AG09319 (cell line): ENCODE data around the gene CR2.

ENCODE experiments used
- DNase-seq: peaks from one replicate; pipeline ENCODE4 v3.0.0-alpha.2; 2010; ENCODE audit warnings: low read depth; ENCODE audit errors: extremely low read depth
- TF ChIP-seq, protein P1 (sequence below): IDR thresholded peaks from 2 replicates; pipeline ENCODE4 v1.5.1; 2011; ENCODE audit warnings: low read depth, mild to moderate bottlenecking, inconsistent platforms, low read length, moderate library complexity

Gene CR2

DNA sequence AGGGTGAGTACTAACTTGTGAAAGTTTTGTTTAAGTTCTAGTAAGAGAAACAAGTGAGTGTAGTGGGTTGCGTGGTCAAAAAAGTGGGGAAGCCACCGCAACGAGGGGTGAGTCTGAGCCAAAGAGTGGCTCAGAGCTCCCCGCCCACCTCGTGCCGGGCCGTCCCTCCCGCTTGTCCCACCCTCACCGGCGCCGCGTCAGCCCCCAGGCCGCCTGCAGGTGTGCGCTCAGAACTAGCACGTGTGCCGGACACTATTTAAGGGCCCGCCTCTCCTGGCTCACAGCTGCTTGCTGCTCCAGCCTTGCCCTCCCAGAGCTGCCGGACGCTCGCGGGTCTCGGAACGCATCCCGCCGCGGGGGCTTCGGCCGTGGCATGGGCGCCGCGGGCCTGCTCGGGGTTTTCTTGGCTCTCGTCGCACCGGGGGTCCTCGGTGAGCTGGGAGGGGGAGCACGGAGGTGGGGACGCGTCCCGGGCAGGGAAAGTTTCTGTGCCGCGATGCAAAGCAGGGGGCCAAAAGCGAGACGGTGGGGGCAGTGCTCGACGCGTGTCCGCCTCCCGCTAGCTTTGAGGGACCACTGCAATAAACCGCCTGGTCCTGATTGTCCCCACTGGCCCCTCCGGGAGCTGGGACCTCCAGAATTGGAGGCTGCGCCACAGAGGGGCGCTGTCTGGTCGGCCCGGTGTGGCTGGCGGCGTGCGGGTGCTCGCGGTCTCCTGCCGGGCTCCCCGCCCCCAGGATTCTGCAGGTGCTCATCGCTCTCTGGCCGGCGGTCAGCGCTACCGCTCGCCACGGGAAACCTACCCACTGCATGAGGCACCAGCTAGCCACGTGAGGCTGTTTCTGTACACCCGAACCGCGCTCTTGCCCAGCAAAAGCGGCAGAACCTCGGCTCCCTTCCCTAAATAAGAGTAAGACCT, at the start of gene CR2:
TSS of gene CR2 (plus strand) at position 283 of the 919 bp plus-strand sequence. CDS start at position 374, 91 bp downstream.
- no peak for DNase-seq
- TF ChIP-seq, protein P1, sequence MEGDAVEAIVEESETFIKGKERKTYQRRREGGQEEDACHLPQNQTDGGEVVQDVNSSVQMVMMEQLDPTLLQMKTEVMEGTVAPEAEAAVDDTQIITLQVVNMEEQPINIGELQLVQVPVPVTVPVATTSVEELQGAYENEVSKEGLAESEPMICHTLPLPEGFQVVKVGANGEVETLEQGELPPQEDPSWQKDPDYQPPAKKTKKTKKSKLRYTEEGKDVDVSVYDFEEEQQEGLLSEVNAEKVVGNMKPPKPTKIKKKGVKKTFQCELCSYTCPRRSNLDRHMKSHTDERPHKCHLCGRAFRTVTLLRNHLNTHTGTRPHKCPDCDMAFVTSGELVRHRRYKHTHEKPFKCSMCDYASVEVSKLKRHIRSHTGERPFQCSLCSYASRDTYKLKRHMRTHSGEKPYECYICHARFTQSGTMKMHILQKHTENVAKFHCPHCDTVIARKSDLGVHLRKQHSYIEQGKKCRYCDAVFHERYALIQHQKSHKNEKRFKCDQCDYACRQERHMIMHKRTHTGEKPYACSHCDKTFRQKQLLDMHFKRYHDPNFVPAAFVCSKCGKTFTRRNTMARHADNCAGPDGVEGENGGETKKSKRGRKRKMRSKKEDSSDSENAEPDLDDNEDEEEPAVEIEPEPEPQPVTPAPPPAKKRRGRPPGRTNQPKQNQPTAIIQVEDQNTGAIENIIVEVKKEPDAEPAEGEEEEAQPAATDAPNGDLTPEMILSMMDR, result no peak

- TF ChIP-seq, protein P1, result peak; percentile 76
- peak; percentile 35 for DNase-seq
Measured at GRCh38 chr1:207404849-207405525, 49.1 kb upstream of the CR2 start.

DNA sequence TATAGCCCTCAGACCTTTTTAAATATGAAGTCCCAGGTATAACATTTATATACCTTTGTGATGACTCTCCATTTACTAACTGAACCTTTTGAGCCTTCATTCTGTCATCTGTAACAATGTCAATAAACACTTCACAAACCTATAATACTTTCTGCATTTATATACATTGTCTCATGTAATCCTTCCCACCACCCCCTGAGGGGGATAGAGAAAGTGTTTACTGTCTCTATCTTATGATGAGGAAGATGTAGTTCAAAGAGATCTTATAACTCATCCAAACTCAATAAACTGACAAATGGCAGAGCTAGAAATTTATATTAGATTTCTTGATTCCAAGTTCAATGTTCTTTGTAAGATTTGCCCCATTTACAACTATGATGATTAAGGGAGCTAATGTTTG, 48.3 kb upstream of the CR2 start:
- no peak for DNase-seq
- TF ChIP-seq, protein P1, result no peak

- DNase-seq, result peak; percentile 3
Measured at GRCh38 chr1:207407655-207408260, 46.4 kb upstream of the CR2 start.

DNA sequence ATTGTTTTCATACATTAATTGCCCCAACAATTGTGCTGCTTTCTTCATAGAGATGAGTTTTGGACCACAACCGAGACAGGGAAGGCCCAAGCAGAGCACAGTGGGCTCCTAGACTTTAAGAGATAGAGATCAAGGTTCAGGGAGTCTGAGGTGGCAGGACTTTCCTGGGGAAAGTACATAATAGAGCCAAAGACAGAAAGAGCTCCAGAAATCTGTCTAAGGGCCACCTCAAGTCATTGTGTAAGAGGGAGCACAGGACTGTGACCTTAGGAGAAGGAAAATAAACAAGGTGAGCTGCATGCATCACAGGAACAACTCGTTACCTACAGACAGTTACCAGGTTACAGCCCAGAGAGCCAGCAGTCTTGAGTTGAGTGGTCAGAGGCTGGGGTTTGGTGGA, 41.3 kb upstream of the CR2 start:
- no peak for DNase-seq
- TF ChIP-seq, protein P1, result no peak

More at GRCh38 chr1:207407655-207408260, 46.4 kb upstream of the CR2 start:
- TF ChIP-seq, protein P1, result no peak

DNA sequence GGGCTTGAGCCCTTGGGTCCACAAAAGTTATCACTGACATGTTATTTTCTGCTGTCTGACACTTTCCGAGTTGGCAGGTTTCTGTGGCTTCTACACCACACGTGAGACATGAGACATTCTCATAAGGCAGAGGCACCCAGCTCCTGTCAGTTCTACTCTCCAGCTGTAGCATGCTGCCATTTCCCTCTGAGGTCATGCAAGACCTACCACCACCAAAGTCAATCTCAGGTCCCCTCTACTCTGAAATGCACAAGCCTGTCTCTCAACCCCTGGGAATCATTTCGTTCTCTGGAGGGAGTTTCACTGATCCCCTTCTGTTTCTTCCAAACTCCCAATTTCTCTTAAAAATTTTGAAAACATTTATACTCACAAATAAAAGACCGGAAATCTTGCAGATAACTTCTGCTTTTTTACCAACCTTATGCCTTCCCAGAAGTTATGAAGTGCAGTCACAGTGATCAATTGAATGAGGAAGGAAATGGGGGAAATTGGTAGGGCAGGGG, 39.5 kb upstream of the CR2 start:
- no peak for DNase-seq
- TF ChIP-seq, protein P1, result no peak
